ENCODE data around the gene P3R3URF. TPM values are rescaled to one million over a fixed set of nuclear protein-coding genes. Genes with fewer than 3 reads are reported as not detected.

Gene P3R3URF
- total and polyA plus RNA-seq, 12 donors = not detected

- Histone ChIP-seq H3K27me3 (no peaks in the 10 kb centered on the region), H3K9me3 (replicated peaks in 1 of 3) (no peaks in the 10 kb centered on the region), H3K4me1 (replicated peaks in 1 of 2) (no peaks in the 10 kb centered on the region), H3K36me3 (replicated peaks in 1 of 2) (no peaks in the 10 kb centered on the region), H3K27ac (no peak overlapping the region), H3K4me3 (no peak overlapping the region)
- no peak for DNase-seq
- intact Hi-C loops (cut with DNase I) = no loop called here
- WGBS, 4 donors = 76 to 100% (median 95%) methylated on average over 1 of the region's 1 CpG
- no peak for TF ChIP-seq CTCF (IDR thresholded peaks at IDR 0.05)
Observed at GRCh38 chr1:46157916-46158311, 18.4 kb downstream of the P3R3URF start.

GRCh38 chr1:46153732-46154131 is 22.6 kb downstream of the P3R3URF start:
- no peak for DNase-seq
- Histone ChIP-seq H3K27ac (no peak overlapping the region), H3K36me3 (replicated peaks in 1 of 2) (no peaks in the 10 kb centered on the region), H3K4me3 (no peak overlapping the region), H3K4me1 (replicated peaks in 1 of 2) (no peaks in the 10 kb centered on the region), H3K27me3 (no peaks in the 10 kb centered on the region), H3K9me3 (replicated peaks in 1 of 3) (no peaks in the 10 kb centered on the region)
- 92 to 100% (median 96%) methylated on average over 1 of the region's 1 CpG for WGBS, 4 donors
- intact Hi-C loops (cut with DNase I) = no loop called here
- TF ChIP-seq POLR2A (IDR thresholded peaks at IDR 0.05) = no peak
- no peak for TF ChIP-seq CTCF (IDR thresholded peaks at IDR 0.05)

- H3K4me1 ChIP-seq (replicated peaks in 1 of 2) = no peaks in the 10 kb centered on the region
- no peak overlapping the region for H3K4me3 ChIP-seq
- intact Hi-C loops (cut with DNase I) = no loop called here
- H3K27ac ChIP-seq = no peak overlapping the region
- WGBS, 4 donors = 97 to 100% (median 100%) methylated on average over 1 of the region's 1 CpG
- H3K36me3 ChIP-seq (replicated peaks in 1 of 2) = no peaks in the 10 kb centered on the region
- TF ChIP-seq POLR2A (IDR thresholded peaks at IDR 0.05) = no peak
- TF ChIP-seq CTCF (IDR thresholded peaks at IDR 0.05) = no peak
- DNase-seq = no peak
- H3K9me3 ChIP-seq (replicated peaks in 1 of 3) = no peaks in the 10 kb centered on the region
- no peaks in the 10 kb centered on the region for H3K27me3 ChIP-seq
Observed at GRCh38 chr1:46153228-46153627, 23.1 kb downstream of the P3R3URF start.

GRCh38 chr1:46152016-46152415 is 24.3 kb downstream of the P3R3URF start:
- no peaks in the 10 kb centered on the region for H3K36me3 ChIP-seq (replicated peaks in 1 of 2)
- no peaks in the 10 kb centered on the region for H3K9me3 ChIP-seq (replicated peaks in 1 of 3)
- WGBS, 4 donors = 92 to 97% (median 94%) methylated on average over 3 of the region's 3 CpGs
- H3K4me1 ChIP-seq (replicated peaks in 1 of 2) = no peaks in the 10 kb centered on the region
- no peak for DNase-seq
- intact Hi-C loops (cut with DNase I) = no loop called here
- H3K27ac ChIP-seq = no peak overlapping the region
- TF ChIP-seq POLR2A (IDR thresholded peaks at IDR 0.05) = no peak
- no peak for TF ChIP-seq CTCF (IDR thresholded peaks at IDR 0.05)
- H3K27me3 ChIP-seq = no peaks in the 10 kb centered on the region
- no peak overlapping the region for H3K4me3 ChIP-seq
